Vagina (tissue), 2 donors: ENCODE measurements around the gene VMO1.

ENCODE experiments used
- POLR2A ChIP-seq, 2 donors: fragments of 450-650 bp; IDR thresholded peaks; one replicate each; pipeline ENCODE4 v1.6.1; 2017; ENCODE audit warnings: antibody characterized with exemption in 2 of 2, mild to moderate bottlenecking in 2 of 2, moderate library complexity in 2 of 2
- POLR2AphosphoS5 ChIP-seq, 2 donors: sonication (generic); formaldehyde crosslinking; IDR thresholded peaks; one replicate each; pipeline ENCODE4 v1.9.0; 2017; ENCODE audit warnings: antibody characterized with exemption in 2 of 2, mild to moderate bottlenecking in 2 of 2, low read depth in 1 of 2; ENCODE audit not compliant: insufficient read depth in 1 of 2
- TF ChIP-seq, protein P1 (sequence below), 3 experiments: fragments of 450-650 bp in 2 of 3; fragments of 200-600 bp in 1 of 3; sonication (generic) in 1 of 3; IDR thresholded peaks; one replicate each; pipeline ENCODE4 v1.5.1; 2017 to 2019; ENCODE audit warnings: antibody characterized with exemption in 3 of 3, mild to moderate bottlenecking in 2 of 3, moderate library complexity in 2 of 3

DNA sequence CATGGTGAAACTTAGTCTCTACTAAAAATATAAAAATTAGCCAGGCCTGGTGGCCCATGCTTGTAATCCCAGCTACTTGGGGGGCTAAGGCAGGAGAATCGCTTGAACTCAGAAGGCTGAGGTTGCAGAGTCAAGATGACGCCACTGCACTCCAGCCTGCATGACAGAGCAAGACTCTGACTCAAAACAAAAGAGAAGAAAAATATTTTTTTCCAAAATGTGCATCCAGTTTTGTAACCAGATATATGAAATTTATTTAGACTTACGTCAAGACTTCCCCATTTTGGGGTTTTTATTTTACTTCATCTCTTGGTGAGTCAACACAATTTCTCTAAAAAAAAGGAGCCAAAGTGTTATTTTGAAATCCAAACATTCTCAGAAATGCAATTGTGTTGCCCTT, 20.0 kb downstream of the VMO1 start:
- TF ChIP-seq POLR2AphosphoS5 (IDR thresholded peaks at IDR 0.05; ENCODE audit: insufficient read depth in 1 of 2, low read depth in 1 of 2) (no peak), POLR2A (IDR thresholded peaks at IDR 0.05) (no peak)
- TF ChIP-seq, protein P1, sequence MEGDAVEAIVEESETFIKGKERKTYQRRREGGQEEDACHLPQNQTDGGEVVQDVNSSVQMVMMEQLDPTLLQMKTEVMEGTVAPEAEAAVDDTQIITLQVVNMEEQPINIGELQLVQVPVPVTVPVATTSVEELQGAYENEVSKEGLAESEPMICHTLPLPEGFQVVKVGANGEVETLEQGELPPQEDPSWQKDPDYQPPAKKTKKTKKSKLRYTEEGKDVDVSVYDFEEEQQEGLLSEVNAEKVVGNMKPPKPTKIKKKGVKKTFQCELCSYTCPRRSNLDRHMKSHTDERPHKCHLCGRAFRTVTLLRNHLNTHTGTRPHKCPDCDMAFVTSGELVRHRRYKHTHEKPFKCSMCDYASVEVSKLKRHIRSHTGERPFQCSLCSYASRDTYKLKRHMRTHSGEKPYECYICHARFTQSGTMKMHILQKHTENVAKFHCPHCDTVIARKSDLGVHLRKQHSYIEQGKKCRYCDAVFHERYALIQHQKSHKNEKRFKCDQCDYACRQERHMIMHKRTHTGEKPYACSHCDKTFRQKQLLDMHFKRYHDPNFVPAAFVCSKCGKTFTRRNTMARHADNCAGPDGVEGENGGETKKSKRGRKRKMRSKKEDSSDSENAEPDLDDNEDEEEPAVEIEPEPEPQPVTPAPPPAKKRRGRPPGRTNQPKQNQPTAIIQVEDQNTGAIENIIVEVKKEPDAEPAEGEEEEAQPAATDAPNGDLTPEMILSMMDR (IDR thresholded peaks at IDR 0.05): no peak
